GM13977 (cell line): ENCODE measurements around the gene GPC5.
"Not testable (repeated sequence)": the region's sequence is repeated elsewhere in the genome, so short reads cannot be mapped to it uniquely, and the experiment has no call there.

Source experiments
- DNase-seq: peaks from one replicate; pipeline ENCODE4 v3.0.0; 2012; ENCODE audit warnings: low spot score
- CTCF ChIP-seq: IDR thresholded peaks from 2 replicates; pipeline ENCODE4 v1.5.1; 2012; ENCODE audit warnings: mild to moderate bottlenecking, control low read depth; ENCODE audit not compliant: insufficient read depth; ENCODE audit errors: extremely low read depth, missing control alignments
- in situ Hi-C: fragments of 300-500 bp; cut with MboI; formaldehyde crosslinking; loops from one replicate; pipeline ENCODE4 v1.12.0; 2022; ENCODE audit warnings: low sequenced_read_pairs, low pct_unique_long_range_greater_than_20kb, mixed read lengths, inconsistent platforms; ENCODE audit not compliant: unreplicated experiment

GPC5 gene

GRCh38 chr13:92530364-92530763, 1131.9 kb downstream of the GPC5 start:
- no peak for DNase-seq
- in situ Hi-C loops: no loop called here
- no peak for TF ChIP-seq CTCF

- TF ChIP-seq CTCF: no peak
- in situ Hi-C loops: no loop called here
Measured at GRCh38 chr13:92535222-92536006, 1137.0 kb downstream of the GPC5 start.

GRCh38 chr13:92537471-92537870, 1139.0 kb downstream of the GPC5 start:
- DNase-seq: no peak
- in situ Hi-C loops: no loop called here

More at GRCh38 chr13:92535222-92536006, 1137.0 kb downstream of the GPC5 start:
- DNase-seq: no peak

GRCh38 chr13:92538164-92538563, 1139.7 kb downstream of the GPC5 start:
- in situ Hi-C loops: no loop called here
- TF ChIP-seq CTCF: no peak
- DNase-seq: no peak

More at GRCh38 chr13:92537471-92537870, 1139.0 kb downstream of the GPC5 start:
- TF ChIP-seq CTCF: no peak

- in situ Hi-C loops, DNase-seq: not testable (repeated sequence)
Measured at GRCh38 chr13:92539148-92539547, 1140.7 kb downstream of the GPC5 start.

GRCh38 chr13:92547266-92547665, 1148.8 kb downstream of the GPC5 start:
- TF ChIP-seq CTCF: no peak
- no peak for DNase-seq
- in situ Hi-C loops: no loop called here

GRCh38 chr13:92549276-92549675, 1150.9 kb downstream of the GPC5 start:
- TF ChIP-seq CTCF: no peak
- in situ Hi-C loops: no loop called here
- DNase-seq: no peak
